Stimulated activated memory B cell treated with anti-CD40 and anti-IgM and Interleukin-4, amounts not matched to agents 10 μg/mL and 1 μg/mL and 100 μg/mL, for 72 hours (primary cell): Measurements from ENCODE around the gene PMM1.

Experiments used
- ATAC-seq: fragments of 150-1000 bp; cut with Tn5 transposase; 2 replicates; pipeline ENCODE4 v1.10.0; 2021
- H3K27ac Mint-ChIP-seq: one replicate; pipeline ENCODE4 v1.8.0; 2022; ENCODE audit warnings: mild to moderate bottlenecking, mixed read lengths
- H3K27me3 Mint-ChIP-seq: one replicate; pipeline ENCODE4 v1.8.0; 2022; ENCODE audit warnings: mixed read lengths
- H3K36me3 Mint-ChIP-seq: one replicate; pipeline ENCODE4 v1.8.0; 2022; ENCODE audit warnings: mixed read lengths
- H3K4me1 Mint-ChIP-seq: one replicate; pipeline ENCODE4 v1.8.0; 2022; ENCODE audit warnings: mixed read lengths
- H3K4me3 Mint-ChIP-seq: one replicate; pipeline ENCODE4 v1.8.0; 2022; ENCODE audit warnings: mild to moderate bottlenecking, moderate library complexity, mixed read lengths
- H3K9me3 Mint-ChIP-seq: one replicate; pipeline ENCODE4 v1.8.0; 2022; ENCODE audit warnings: mixed read lengths

The PMM1 gene

DNA sequence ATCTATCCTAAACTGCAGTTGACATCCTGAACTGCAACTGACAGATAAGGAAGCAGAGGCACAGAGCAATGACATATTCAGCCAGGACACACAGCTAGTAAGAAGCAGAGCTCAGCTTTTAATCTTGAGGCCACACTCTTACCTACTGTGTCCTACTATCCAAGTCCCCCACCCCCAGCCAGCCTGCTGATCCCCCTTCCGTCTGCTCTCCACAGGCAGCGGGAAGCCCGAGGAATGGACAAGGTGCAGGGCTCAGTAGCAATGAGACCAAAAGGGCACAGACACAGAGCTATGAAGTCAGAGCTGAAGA, 49.7 kb downstream of the PMM1 start:
- no peak for ATAC-seq
- Mint-ChIP-seq H3K36me3 (peaks cover 19% of the 10 kb centered on the region), H3K4me1 (peaks cover 53% of the 10 kb centered on the region), H3K27ac (no peak overlapping the region), H3K27me3 (no peaks in the 10 kb centered on the region), H3K4me3 (no peak overlapping the region), H3K9me3 (no peaks in the 10 kb centered on the region)

DNA sequence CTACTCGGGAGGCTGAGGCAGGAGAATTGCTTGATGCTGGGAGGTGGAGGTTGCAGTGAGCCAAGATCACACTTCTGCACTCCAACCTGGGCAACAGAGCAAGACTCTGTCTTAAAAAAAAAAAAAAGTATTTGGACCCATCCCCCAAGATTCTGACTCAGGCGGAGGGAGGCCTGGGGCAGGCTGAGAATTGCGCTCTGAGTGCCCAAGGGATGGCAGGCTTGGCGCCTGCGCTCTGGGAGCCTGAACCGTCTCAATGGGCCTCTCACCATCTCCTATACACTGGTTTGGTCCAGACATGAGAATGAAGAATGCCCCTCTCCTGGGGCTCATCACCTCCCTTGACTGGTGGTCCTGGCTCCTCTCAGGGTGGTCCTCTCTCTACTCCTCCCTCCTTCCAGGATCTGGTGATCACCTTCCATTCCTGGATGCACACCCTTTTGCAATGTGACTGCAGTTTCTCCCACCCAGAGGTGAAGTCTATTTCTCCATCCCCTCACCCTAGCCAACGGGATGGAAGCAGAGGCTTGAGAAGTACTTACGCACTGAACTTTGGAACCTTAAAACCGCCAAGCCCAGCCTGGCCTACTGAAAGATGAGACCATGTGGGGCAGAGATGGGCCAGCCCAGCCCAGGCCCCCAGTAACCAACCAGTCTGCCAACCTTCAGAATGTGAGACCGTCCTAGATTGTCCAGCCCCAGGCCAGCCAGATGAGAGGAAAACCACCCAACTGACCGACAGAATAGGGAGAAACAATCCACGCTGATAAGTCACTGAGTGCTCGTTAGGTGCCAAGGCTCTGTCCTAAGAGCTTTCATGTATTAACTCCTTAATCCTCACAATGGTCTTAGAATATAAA, 50.3 kb downstream of the PMM1 start:
- ATAC-seq, result no peak
- Mint-ChIP-seq H3K9me3 (no peaks in the 10 kb centered on the region), H3K27me3 (no peaks in the 10 kb centered on the region), H3K4me1 (peaks cover 47% of the 10 kb centered on the region), H3K36me3 (peaks cover 20% of the 10 kb centered on the region), H3K27ac (no peak overlapping the region), H3K4me3 (no peak overlapping the region)

GRCh38 chr22:41538583-41538982, 51.1 kb downstream of the PMM1 start:
- Mint-ChIP-seq H3K27ac (no peak overlapping the region), H3K36me3 (peaks cover 20% of the 10 kb centered on the region), H3K4me1 (peaks cover 44% of the 10 kb centered on the region), H3K9me3 (no peaks in the 10 kb centered on the region), H3K4me3 (no peak overlapping the region), H3K27me3 (no peaks in the 10 kb centered on the region)
- ATAC-seq, result no peak

DNA sequence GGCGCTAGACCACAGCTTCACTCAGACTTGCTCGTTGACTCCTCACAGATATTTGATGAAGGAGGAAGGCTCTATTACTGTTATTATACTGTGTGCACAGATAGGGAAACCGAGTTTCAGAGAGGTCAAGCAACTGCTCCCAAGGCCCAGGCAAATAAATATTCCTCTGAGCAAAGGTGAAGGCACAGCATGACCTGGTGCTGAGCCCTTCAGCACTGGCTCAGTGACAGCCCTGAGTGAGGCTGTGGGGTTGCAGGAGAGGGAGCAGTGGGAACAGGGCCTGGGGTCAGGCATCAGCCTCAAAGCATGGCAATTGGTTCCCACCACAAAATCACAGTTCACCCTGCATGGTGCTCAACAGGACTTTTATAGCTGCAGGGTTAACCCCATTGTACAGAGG, 52.4 kb downstream of the PMM1 start:
- peaks cover 28% of the 10 kb centered on the region for H3K36me3 Mint-ChIP-seq
- no peak overlapping the region for H3K4me3 Mint-ChIP-seq

DNA sequence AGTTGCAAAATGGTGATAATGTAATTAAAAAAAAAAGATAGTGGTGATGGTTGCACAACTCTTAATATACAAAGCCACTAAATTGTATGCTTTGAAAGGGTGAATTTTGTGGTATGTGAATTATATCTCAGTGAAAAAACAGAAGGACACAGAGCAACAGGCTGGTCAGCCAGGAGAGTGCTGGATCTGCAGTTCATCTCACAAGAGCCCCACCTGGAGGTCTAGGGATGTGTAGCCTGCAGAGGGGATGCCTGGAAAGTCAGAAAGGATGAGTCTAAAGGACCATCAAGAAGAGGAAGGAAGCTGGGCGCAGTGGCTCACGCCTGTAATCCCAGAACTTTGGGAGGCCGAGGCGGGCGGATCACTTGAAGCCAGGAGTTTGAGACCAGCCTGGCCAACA, 54.4 kb downstream of the PMM1 start:
- H3K4me1 Mint-ChIP-seq, result peaks cover 22% of the 10 kb centered on the region
- H3K27ac Mint-ChIP-seq, result no peak overlapping the region
- peaks cover 34% of the 10 kb centered on the region for H3K36me3 Mint-ChIP-seq
- no peaks in the 10 kb centered on the region for H3K27me3 Mint-ChIP-seq
- H3K9me3 Mint-ChIP-seq, result no peaks in the 10 kb centered on the region
- H3K4me3 Mint-ChIP-seq, result no peak overlapping the region
- no peak for ATAC-seq

More for the DNA sequence above, 52.4 kb downstream of the PMM1 start:
- Mint-ChIP-seq H3K27ac (peak overlapping the region; percentile 22), H3K27me3 (no peaks in the 10 kb centered on the region), H3K9me3 (no peaks in the 10 kb centered on the region), H3K4me1 (peaks cover 41% of the 10 kb centered on the region)
- no peak for ATAC-seq

DNA sequence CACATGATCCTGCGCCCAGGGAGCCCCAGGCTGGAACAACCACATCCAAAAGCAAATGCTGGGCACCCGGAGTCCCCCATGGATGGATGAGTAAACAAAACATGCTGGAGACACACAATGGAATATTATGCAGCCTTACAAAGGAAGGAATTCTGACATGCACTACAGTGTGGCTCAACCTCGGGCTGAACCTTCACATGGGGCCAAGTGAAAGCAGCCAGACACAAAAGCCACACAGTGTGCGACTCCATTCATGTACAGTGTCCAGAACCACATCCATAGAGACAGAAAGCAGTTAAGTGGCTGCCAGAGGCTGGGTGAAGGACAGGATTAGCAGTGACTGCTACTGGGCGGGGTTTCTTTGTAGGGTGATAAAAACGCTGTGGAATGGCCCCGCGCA, 55.4 kb downstream of the PMM1 start:
- Mint-ChIP-seq H3K27ac (no peak overlapping the region), H3K4me1 (peaks cover 17% of the 10 kb centered on the region), H3K9me3 (no peaks in the 10 kb centered on the region), H3K27me3 (no peaks in the 10 kb centered on the region), H3K4me3 (no peak overlapping the region), H3K36me3 (peaks cover 33% of the 10 kb centered on the region)
- no peak for ATAC-seq

- H3K27me3 Mint-ChIP-seq, result no peaks in the 10 kb centered on the region
- H3K4me1 Mint-ChIP-seq, result peaks cover 20% of the 10 kb centered on the region
- no peak overlapping the region for H3K4me3 Mint-ChIP-seq
- H3K9me3 Mint-ChIP-seq, result no peaks in the 10 kb centered on the region
- H3K36me3 Mint-ChIP-seq, result peaks cover 42% of the 10 kb centered on the region
- H3K27ac Mint-ChIP-seq, result peak overlapping the region; percentile 55
- ATAC-seq, result peak; percentile 79
These were observed 56.5 kb downstream of the PMM1 start for GRCh38 chr22:41532908-41533825.

DNA sequence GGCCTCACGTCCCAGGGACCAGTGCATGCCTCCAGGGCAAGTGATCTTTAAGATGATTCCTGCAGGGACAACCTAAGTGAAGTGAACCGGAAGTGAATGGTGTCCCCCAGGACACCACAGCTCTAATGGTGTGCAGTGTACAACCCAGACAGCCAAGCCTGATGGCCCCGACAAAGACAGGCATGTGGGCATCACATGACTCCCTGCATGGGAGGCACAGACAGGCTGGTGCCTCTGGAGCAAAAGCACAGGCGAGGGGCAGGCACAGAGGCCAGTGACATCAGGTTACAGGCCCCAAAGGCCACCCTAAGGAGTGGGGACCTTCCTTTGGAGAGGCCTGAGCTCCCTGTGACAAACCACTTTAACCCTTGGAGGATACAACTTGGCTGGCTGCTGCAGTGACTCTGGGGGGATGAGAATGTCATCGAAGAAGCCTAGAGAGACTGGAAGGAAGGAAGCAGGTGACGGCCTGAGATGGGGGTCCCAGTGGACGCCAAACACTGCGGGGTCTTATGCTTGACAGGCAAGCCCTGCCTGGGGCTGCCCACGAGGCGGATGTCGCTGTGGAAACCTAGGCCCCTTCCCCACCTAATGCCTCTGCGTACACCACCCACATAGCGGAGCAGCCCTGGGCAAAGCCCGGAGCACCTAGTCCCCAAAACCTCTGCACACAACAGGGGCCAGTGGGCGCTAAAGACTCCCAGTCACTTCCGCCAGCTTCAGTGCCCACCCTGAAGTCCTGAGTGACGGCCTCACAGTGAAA, 57.7 kb downstream of the PMM1 start:
- no peaks in the 10 kb centered on the region for H3K9me3 Mint-ChIP-seq
- peaks cover 45% of the 10 kb centered on the region for H3K36me3 Mint-ChIP-seq
- peaks cover 22% of the 10 kb centered on the region for H3K4me1 Mint-ChIP-seq
- no peak overlapping the region for H3K27ac Mint-ChIP-seq
- H3K4me3 Mint-ChIP-seq, result no peak overlapping the region
- ATAC-seq, result no peak
- no peaks in the 10 kb centered on the region for H3K27me3 Mint-ChIP-seq

DNA sequence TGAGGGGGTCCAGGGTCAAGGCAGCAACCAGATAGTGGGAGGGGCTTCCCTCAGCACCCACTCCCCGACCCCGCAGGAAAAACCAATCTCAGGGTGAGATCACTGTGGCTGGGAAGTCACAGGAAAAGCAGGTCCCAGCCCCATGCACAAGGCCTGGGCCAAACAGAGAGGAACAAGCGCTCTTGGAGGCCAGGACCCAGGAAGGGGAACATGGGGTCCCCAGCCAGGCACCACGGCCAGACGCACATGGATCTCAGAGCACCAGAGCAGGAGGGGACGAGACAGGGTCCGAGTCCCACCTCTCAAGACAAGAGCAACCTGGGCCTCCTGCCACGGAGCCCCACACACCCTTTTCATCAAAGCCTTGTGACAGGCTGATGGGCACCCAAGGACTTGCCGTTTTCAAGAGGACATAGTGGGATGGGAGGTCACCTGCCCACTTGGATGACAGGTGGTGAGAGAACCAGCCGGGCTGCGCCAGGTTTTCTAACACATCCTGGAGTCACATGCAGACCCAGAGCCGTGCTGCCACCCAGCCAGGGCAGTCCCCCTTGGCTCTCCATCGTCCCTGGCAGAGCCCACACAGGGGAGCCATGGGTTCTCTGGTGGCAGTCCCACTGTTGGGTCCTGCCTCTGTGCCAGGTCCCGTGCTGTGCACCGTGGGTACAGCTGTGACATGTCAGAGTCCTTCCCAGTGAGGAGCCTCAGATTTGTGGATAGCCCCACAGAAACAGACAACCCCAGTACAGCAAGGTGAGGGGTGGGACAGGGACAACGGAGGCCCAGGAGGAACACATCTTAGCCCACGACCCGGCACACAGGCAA, 58.5 kb downstream of the PMM1 start:
- no peak overlapping the region for H3K4me3 Mint-ChIP-seq
- ATAC-seq, result no peak
- peaks cover 28% of the 10 kb centered on the region for H3K4me1 Mint-ChIP-seq
- no peaks in the 10 kb centered on the region for H3K27me3 Mint-ChIP-seq
- H3K36me3 Mint-ChIP-seq, result peaks cover 52% of the 10 kb centered on the region
- no peak overlapping the region for H3K27ac Mint-ChIP-seq
- no peaks in the 10 kb centered on the region for H3K9me3 Mint-ChIP-seq

DNA sequence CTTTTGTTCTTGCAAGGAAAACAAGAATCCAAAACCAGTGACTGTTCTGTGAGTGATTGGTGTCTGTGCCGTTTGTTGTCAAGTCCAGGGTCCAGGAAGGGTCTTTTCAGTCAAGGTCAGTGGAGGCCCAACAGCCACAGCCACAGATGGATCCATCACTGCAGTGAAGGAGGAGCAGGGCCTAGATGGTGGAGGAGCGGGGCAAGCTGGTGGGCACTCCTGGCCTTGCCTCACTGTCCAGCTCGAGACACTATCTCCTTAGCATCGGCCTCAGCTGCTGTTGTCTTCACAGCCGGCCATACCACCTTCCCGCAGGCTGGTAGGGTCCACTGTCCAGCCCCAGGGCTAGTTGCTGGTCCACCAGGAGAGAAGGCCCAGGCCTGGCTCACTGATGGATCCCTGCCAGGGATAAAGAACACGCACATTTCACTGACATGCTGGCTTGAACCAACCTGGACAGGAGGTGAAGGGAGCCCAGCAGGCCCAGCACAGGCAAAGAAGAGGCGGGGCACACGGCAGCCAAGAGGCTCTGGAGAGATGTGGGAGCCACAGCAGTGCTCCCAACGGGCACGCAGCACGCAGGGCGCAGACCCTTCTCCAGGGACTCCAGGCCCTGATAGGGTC, 60.6 kb downstream of the PMM1 start:
- Mint-ChIP-seq H3K27me3 (no peaks in the 10 kb centered on the region), H3K27ac (peak overlapping the region; percentile 75), H3K36me3 (peaks cover 62% of the 10 kb centered on the region), H3K4me1 (peaks cover 36% of the 10 kb centered on the region), H3K9me3 (no peaks in the 10 kb centered on the region), H3K4me3 (no peak overlapping the region)
- no peak for ATAC-seq

GRCh38 chr22:41528132-41528766, 61.4 kb downstream of the PMM1 start:
- H3K9me3 Mint-ChIP-seq, result no peaks in the 10 kb centered on the region
- peaks cover 37% of the 10 kb centered on the region for H3K4me1 Mint-ChIP-seq
- no peak overlapping the region for H3K4me3 Mint-ChIP-seq
- no peaks in the 10 kb centered on the region for H3K27me3 Mint-ChIP-seq
- no peak for ATAC-seq
- H3K36me3 Mint-ChIP-seq, result peaks cover 66% of the 10 kb centered on the region
- H3K27ac Mint-ChIP-seq, result peak overlapping the region; percentile 75
